OCI-LY3 (cell line): Measurements from ENCODE around the gene PRDM5.

Experiments used
- H2AFZ ChIP-seq: fragments of 200-600, 300-600 bp; shearing (Covaris generic); 2 replicates; pipeline ENCODE4 v1.6.0; 2014; ENCODE audit warnings: antibody characterized with exemption, low read depth, low read length
- H3K27ac ChIP-seq: fragments of 200-600, 300-600 bp; sonication (generic); 2 replicates; pipeline ENCODE4 v1.5.1; 2014; ENCODE audit warnings: mild to moderate bottlenecking, low read length, moderate library complexity, mixed read lengths
- H3K27me3 ChIP-seq: fragments of 200-600, 300-600 bp; sonication (generic); 2 replicates; pipeline ENCODE4 v1.6.1; 2014; ENCODE audit warnings: low read depth, low read length, mixed read lengths
- H3K36me3 ChIP-seq: fragments of 200-600, 300-600 bp; sonication (generic); replicated peaks from 2 replicates; pipeline ENCODE3; 2014; ENCODE audit warnings: low read depth, low read length, mixed read lengths
- H3K4me1 ChIP-seq: fragments of 300-600, 200-600 bp; sonication (generic); 2 replicates; pipeline ENCODE4 v1.6.1; 2014; ENCODE audit warnings: low read length, mixed read lengths
- H3K4me2 ChIP-seq: fragments of 200-600, 300-600 bp; sonication (generic); 2 replicates; pipeline ENCODE4 v1.6.1; 2014; ENCODE audit warnings: low read length, mixed read lengths
- H3K4me3 ChIP-seq: fragments of 300-600, 200-600 bp; sonication (generic); 2 replicates; pipeline ENCODE4 v1.5.1; 2014; ENCODE audit warnings: antibody characterized with exemption, mild to moderate bottlenecking, low read length, moderate library complexity
- H3K79me2 ChIP-seq: fragments of 300-600, 200-600 bp; shearing (Covaris generic); 2 replicates; pipeline ENCODE4 v1.6.1; 2014; ENCODE audit warnings: mild to moderate bottlenecking, low read length, mixed read lengths
- H3K9ac ChIP-seq: fragments of 300-600, 200-600 bp; shearing (Covaris generic); 2 replicates; pipeline ENCODE4 v1.6.0; 2014; ENCODE audit warnings: mild to moderate bottlenecking, low read length, moderate library complexity
- H3K9me3 ChIP-seq: fragments of 200-600, 300-600 bp; shearing (Covaris generic); 2 replicates; pipeline ENCODE4 v1.6.1; 2014; ENCODE audit warnings: low read length, mixed read lengths; ENCODE audit not compliant: insufficient read depth
- H4K20me1 ChIP-seq: fragments of 200-600, 300-600 bp; sonication (generic); 2 replicates; pipeline ENCODE4 v1.6.1; 2016; ENCODE audit warnings: low read length, mixed read lengths; ENCODE audit not compliant: insufficient read depth
- EZH2phosphoT487 ChIP-seq: fragments of 200-600 bp; shearing (Covaris generic); IDR thresholded peaks from 2 replicates; pipeline ENCODE4 v1.6.1; 2018; ENCODE audit warnings: antibody characterized with exemption, mixed run types, low read depth
- TF ChIP-seq, protein P1 (sequence below): fragments of 200-600, 300-600 bp; sonication (generic); IDR thresholded peaks from 2 replicates; pipeline ENCODE4 v1.5.1; 2014; ENCODE audit warnings: antibody characterized with exemption, low read length, low read depth

The PRDM5 gene

DNA sequence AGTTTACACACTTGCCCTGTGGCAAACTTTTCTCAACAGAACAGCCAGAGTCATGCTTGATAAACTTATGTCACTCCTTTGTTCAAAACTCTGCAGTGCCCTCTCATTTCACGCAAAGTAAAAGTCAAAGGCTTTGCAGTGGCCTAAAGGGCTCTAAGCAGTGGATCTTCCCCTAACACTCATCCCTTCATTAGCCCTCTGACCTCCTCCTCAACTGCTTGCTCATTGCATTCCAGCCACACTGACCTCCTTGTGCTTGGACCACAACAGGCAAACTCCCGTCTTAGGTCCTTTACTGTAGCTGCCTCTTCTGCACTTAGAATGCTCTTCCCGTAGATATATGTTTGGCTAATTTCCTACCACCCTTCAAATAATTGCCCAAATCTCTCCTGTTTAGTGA, 5.6 kb downstream of the PRDM5 start:
- Histone ChIP-seq H3K4me3 (no peak overlapping the region), H3K27me3 (no peaks in the 10 kb centered on the region), H2AFZ (no peak overlapping the region), H3K9me3 (no peaks in the 10 kb centered on the region), H3K4me1 (no peaks in the 10 kb centered on the region), H3K4me2 (no peak overlapping the region), H3K36me3 (no peaks in the 10 kb centered on the region), H4K20me1 (no peaks in the 10 kb centered on the region), H3K9ac (no peak overlapping the region), H3K79me2 (no peaks in the 10 kb centered on the region), H3K27ac (no peak overlapping the region)
- TF ChIP-seq EZH2phosphoT487, result no peak
- TF ChIP-seq, protein P1, sequence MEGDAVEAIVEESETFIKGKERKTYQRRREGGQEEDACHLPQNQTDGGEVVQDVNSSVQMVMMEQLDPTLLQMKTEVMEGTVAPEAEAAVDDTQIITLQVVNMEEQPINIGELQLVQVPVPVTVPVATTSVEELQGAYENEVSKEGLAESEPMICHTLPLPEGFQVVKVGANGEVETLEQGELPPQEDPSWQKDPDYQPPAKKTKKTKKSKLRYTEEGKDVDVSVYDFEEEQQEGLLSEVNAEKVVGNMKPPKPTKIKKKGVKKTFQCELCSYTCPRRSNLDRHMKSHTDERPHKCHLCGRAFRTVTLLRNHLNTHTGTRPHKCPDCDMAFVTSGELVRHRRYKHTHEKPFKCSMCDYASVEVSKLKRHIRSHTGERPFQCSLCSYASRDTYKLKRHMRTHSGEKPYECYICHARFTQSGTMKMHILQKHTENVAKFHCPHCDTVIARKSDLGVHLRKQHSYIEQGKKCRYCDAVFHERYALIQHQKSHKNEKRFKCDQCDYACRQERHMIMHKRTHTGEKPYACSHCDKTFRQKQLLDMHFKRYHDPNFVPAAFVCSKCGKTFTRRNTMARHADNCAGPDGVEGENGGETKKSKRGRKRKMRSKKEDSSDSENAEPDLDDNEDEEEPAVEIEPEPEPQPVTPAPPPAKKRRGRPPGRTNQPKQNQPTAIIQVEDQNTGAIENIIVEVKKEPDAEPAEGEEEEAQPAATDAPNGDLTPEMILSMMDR, result no peak

DNA sequence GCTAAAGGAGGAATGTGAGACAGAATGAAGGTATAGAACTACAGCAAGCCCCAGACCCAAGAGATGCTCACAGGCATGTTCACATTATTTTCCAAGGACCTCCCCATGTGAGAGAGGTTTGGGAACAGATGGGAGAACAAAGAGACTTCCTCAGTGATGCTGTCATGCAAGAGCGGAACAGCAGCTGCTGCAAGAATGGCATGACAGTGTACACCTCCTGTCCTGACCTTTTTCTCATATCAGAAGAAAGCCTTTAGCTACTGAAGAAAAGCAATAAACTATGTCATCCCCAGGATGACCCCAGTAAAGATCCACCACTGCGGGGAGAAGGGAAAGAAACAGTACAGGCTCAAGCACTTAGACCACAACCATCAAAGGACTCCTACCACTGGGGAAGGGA, 7.2 kb downstream of the PRDM5 start:
- Histone ChIP-seq H3K27me3 (no peaks in the 10 kb centered on the region), H3K36me3 (no peaks in the 10 kb centered on the region), H3K4me2 (no peak overlapping the region), H3K79me2 (no peaks in the 10 kb centered on the region), H2AFZ (no peak overlapping the region), H3K27ac (no peak overlapping the region), H3K9ac (no peak overlapping the region), H4K20me1 (no peaks in the 10 kb centered on the region), H3K4me3 (no peak overlapping the region), H3K9me3 (no peaks in the 10 kb centered on the region), H3K4me1 (no peaks in the 10 kb centered on the region)
- no peak for TF ChIP-seq EZH2phosphoT487
- TF ChIP-seq, protein P1, result no peak

DNA sequence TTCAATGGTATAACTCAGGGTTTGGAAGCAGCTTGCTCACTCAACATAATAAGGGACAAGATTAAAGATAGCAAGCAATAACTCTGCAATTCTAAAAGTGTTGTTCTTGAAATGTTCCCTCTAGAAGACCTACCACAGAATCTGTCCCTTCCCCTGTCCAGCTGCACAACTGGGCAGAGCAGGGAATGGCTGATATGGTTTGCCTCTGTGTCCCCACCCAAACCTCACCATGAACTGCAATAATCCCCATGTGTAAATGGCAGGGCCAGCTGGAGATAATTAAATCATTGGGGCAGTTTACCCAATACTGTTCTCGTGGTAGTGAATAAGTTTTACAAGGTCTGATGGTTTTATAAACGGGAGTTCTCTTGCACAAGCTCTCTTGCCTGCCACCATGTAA, 19.1 kb downstream of the PRDM5 start:
- Histone ChIP-seq H3K4me3 (no peak overlapping the region), H3K4me2 (no peak overlapping the region), H3K79me2 (no peaks in the 10 kb centered on the region), H3K27ac (no peak overlapping the region), H3K4me1 (peaks cover 12% of the 10 kb centered on the region), H3K36me3 (no peaks in the 10 kb centered on the region), H3K9ac (no peak overlapping the region), H3K27me3 (no peaks in the 10 kb centered on the region), H3K9me3 (no peaks in the 10 kb centered on the region), H4K20me1 (no peaks in the 10 kb centered on the region), H2AFZ (no peak overlapping the region)
- no peak for TF ChIP-seq EZH2phosphoT487
- TF ChIP-seq, protein P1, result no peak

DNA sequence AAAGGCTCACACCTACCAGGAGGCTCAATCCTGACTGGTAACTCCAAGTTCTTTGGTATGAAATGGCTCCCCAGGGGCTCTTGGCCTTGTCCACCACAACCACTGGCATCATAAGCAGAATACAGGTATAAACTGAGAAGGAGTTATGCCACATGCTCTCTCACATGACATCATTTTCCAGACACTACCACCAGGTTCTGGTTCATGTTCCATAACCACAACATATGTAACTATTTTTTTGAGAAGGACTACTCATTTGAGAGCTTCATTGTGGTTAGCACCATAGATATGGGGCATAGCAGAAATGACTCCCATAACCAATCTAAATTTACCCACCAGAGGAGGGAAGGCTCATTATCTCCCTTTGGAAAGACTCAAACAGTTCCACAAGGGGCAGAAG, 19.6 kb downstream of the PRDM5 start:
- peaks cover 12% of the 10 kb centered on the region for H3K4me1 ChIP-seq
- no peak overlapping the region for H3K27ac ChIP-seq
- no peak overlapping the region for H3K4me3 ChIP-seq
- H2AFZ ChIP-seq, result no peak overlapping the region
- no peaks in the 10 kb centered on the region for H3K36me3 ChIP-seq
- no peaks in the 10 kb centered on the region for H3K9me3 ChIP-seq
- TF ChIP-seq, protein P1, result no peak
- TF ChIP-seq EZH2phosphoT487, result no peak
- H3K27me3 ChIP-seq, result no peaks in the 10 kb centered on the region
- H3K9ac ChIP-seq, result no peak overlapping the region
- H3K79me2 ChIP-seq, result no peaks in the 10 kb centered on the region
- H3K4me2 ChIP-seq, result no peak overlapping the region
- H4K20me1 ChIP-seq, result no peaks in the 10 kb centered on the region
